A673 (cell line): ENCODE results near the gene SCARB2. TPM values are rescaled to one million over a fixed set of nuclear protein-coding genes. Genes with fewer than 3 reads are reported as not detected.
A peak's percentile ranks its signal among the peaks of the same experiment; 100 is the strongest.

Source experiments
- BruUV-seq: library from RNA; stranded (reverse); fragments of 400-500 nt; replicated peaks from 2 replicates; lab custom pipeline; 2021; lab: Mats Ljungman, UMichigan
- CTCF ChIA-PET: fragments of 300-600 bp; sonication (Branson Sonifier 250); formaldehyde crosslinking; loops from one replicate; lab custom pipeline; 2022; ENCODE audit warnings: antibody characterized with exemption; lab: Charles Lee
- POLR2A ChIA-PET: fragments of 300-600 bp; sonication (Branson Sonifier 250); formaldehyde crosslinking; loops from one replicate; lab custom pipeline; 2022; ENCODE audit warnings: antibody characterized with exemption; ENCODE audit not compliant: low non-redundant PET; lab: Charles Lee
- DNase-seq: peaks from one replicate; pipeline ENCODE4 v3.0.0-alpha.2; 2015; ENCODE audit warnings: low spot score
- H3K27ac ChIP-seq: fragments of 200-600 bp; sonication (generic); 2 replicates; pipeline ENCODE4 v1.5.1; 2016; ENCODE audit warnings: mixed run types, low read depth, mild to moderate bottlenecking, mixed read lengths, antibody characterized with exemption, low read length; ENCODE audit not compliant: poor library complexity, severe bottlenecking
- H3K27me3 ChIP-seq: fragments of 200-600 bp; sonication (generic); replicated peaks from 2 replicates; pipeline ENCODE4 v1.6.1; 2017; ENCODE audit warnings: mixed run types, low read depth, mild to moderate bottlenecking, mixed read lengths, antibody characterized with exemption, low read length; ENCODE audit not compliant: insufficient read depth, poor library complexity
- H3K36me3 ChIP-seq: fragments of 200-600 bp; sonication (generic); 2 replicates; pipeline ENCODE4 v1.6.1; 2016; ENCODE audit warnings: mixed run types, mild to moderate bottlenecking, mixed read lengths, antibody characterized with exemption, low read length; ENCODE audit not compliant: insufficient read depth, poor library complexity, severe bottlenecking
- H3K4me1 ChIP-seq: fragments of 200-600 bp; sonication (generic); 2 replicates; pipeline ENCODE4 v1.6.1; 2017; ENCODE audit warnings: mixed run types, mild to moderate bottlenecking, mixed read lengths, antibody characterized with exemption, low read length; ENCODE audit not compliant: insufficient read depth, poor library complexity, severe bottlenecking
- H3K4me3 ChIP-seq: fragments of 200-600 bp; sonication (generic); 2 replicates; pipeline ENCODE4 v1.5.1; 2016; ENCODE audit warnings: low read depth, mixed run types, mild to moderate bottlenecking, mixed read lengths, low read length; ENCODE audit not compliant: poor library complexity, severe bottlenecking
- H3K9me3 ChIP-seq: fragments of 200-600 bp; sonication (generic); 2 replicates; pipeline ENCODE4 v1.6.1; 2016; ENCODE audit warnings: mixed run types, low read depth, mild to moderate bottlenecking, mixed read lengths, antibody characterized with exemption, low read length; ENCODE audit not compliant: poor library complexity, severe bottlenecking
- CTCF ChIP-seq: fragments of 300-800, 200-600 bp; sonication (generic); conservative IDR thresholded peaks from 2 replicates; pipeline ENCODE4 v1.5.1; 2017; ENCODE audit warnings: low read depth, mild to moderate bottlenecking, antibody characterized with exemption, low read length, moderate library complexity, mixed read lengths
- EZH2 ChIP-seq: fragments of 200-600 bp; sonication (generic); IDR thresholded peaks from 2 replicates; pipeline ENCODE4 v1.6.1; 2017; ENCODE audit warnings: borderline replicate concordance, low read depth, mild to moderate bottlenecking, mixed read lengths, antibody characterized with exemption, low read length; ENCODE audit not compliant: poor library complexity, severe bottlenecking
- intact Hi-C: fragments of 100-400 bp; cut with micrococcal nuclease; formaldehyde crosslinking; loops from one replicate; pipeline ENCODE4 v1.10.0; 2022; ENCODE audit not compliant: unreplicated experiment
- total RNA-seq: library from RNA; stranded (reverse); gene quantifications from 2 replicates; pipeline ENCODE4 v1.2.3, GENCODE V29; 2021

Gene SCARB2
- total RNA-seq, 1 experiment from 2014 or later = 27.9 TPM

- H3K4me1 ChIP-seq = no peaks in the 10 kb centered on the region
- H3K27me3 ChIP-seq = peaks cover 45% of the 10 kb centered on the region
- ChIA-PET CTCF (no interaction called here), POLR2A (no interaction called here)
- no peak for DNase-seq
- H3K27ac ChIP-seq = no peak overlapping the region
- H3K36me3 ChIP-seq = no peaks in the 10 kb centered on the region
- intact Hi-C loops = no loop called here
- no TSS peak for BruUV-seq
- H3K4me3 ChIP-seq = no peak overlapping the region
- TF ChIP-seq CTCF = no peak
- TF ChIP-seq EZH2 = no peak
- H3K9me3 ChIP-seq = no peaks in the 10 kb centered on the region
Measured at GRCh38 chr4:76252271-76252653, 38.6 kb upstream of the SCARB2 start.

DNA sequence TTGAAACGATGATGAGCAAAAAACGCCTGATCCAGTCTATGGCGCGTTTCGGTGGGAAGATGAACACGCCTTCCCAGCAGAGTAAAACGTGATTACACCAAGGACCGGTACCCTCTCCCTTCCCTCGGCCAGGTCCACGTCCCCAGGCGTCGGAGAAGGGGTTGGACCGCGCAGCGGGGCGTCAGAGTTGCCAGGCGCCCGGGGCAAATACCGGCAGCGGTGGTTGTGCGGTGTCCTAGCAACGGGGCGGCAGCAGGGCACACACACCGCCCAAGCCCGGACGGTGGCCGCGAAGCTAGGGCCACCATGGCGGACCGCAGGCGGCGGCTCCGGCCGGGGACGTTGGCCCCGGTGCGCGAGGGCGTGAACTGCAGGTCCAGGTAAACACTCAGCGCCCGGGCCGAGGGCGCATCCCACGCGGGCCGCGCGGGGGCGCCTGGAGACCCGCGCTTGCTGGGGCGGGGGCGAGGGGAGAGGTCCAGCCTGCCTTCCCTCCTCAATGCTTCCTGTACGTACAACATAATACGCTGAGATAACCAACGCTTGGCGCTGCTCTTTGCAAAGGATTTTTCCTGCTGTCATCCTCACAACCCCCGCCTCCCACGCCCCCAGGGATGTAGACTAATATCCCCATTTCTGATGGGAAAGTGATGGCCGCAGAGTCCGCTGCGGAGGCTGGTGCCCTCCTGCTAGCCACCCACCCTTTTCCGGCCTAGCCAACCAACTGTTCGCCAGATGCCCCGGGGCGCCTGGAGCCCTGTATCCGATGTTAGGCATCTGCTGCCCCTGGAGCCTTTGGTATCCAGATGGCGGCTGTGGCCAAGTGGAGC lies 38.0 kb upstream of the SCARB2 start, which contains the start of gene FAM47E:
FAM47E (plus strand) TSS at position 281 of the 830 bp plus-strand sequence; CDS start at position 307, 26 bp downstream.
- TF ChIP-seq CTCF (peak; percentile 39), EZH2 (no peak)
- H3K27ac ChIP-seq = no peak within 1 kb of the TSS
- BruUV-seq = no TSS peak
- H3K4me3 ChIP-seq = peak within 1 kb of the TSS; percentile 10
- peaks cover 46% of the 10 kb centered on the region for H3K27me3 ChIP-seq
- ChIA-PET POLR2A (no interaction called here), CTCF (no interaction called here)
- H3K36me3 ChIP-seq = no peaks in the 10 kb centered on the region
- intact Hi-C loops = no loop called here
- no peaks in the 10 kb centered on the region for H3K9me3 ChIP-seq
- peak; percentile 19 for DNase-seq
- H3K4me1 ChIP-seq = no peaks in the 10 kb centered on the region

DNA sequence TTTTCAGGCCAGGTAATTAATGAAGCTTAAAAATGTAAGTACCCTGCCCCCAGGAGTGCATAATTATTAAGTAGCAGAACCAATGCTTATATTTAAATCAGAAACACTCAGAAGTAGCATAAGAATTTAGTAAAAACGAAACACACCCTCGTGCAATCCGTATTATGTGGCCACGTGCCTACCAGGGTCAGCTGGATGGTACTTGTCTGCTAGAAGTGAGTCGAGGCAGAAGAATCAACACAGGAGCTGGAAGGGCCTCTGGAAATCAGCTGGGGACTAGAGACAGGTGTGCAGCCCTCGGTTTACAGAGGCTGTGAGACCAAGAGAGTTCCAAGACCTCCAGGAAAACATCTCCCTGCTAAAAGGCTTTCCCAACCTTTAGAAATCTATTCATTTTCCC lies 37.3 kb upstream of the SCARB2 start:
- no peak overlapping the region for H3K27ac ChIP-seq
- ChIA-PET CTCF (no interaction called here), POLR2A (no interaction called here)
- H3K4me1 ChIP-seq = no peaks in the 10 kb centered on the region
- DNase-seq = no peak
- no peak for TF ChIP-seq CTCF
- TF ChIP-seq EZH2 = no peak
- H3K36me3 ChIP-seq = no peaks in the 10 kb centered on the region
- BruUV-seq = no TSS peak
- intact Hi-C loops = no loop called here
- H3K27me3 ChIP-seq = peaks cover 46% of the 10 kb centered on the region
- H3K9me3 ChIP-seq = no peaks in the 10 kb centered on the region
- no peak overlapping the region for H3K4me3 ChIP-seq
